IPS-18a (cell line): ENCODE results near the gene NUP210.

Source experiments
- H3K27ac ChIP-seq: one replicate; pipeline ENCODE4 v1.5.1; 2013; ENCODE audit warnings: low read length
- H3K27me3 ChIP-seq: one replicate; pipeline ENCODE4 v1.6.1; 2013; ENCODE audit warnings: mild to moderate bottlenecking, low read length; ENCODE audit not compliant: control insufficient read depth, insufficient read depth
- H3K36me3 ChIP-seq: one replicate; pipeline ENCODE4 v1.6.1; 2013; ENCODE audit warnings: low read depth, low read length; ENCODE audit not compliant: control insufficient read depth
- H3K4me1 ChIP-seq: one replicate; pipeline ENCODE4 v1.6.1; 2013; ENCODE audit warnings: low read depth, low read length; ENCODE audit not compliant: control insufficient read depth
- H3K4me3 ChIP-seq: one replicate; pipeline ENCODE4 v1.5.1; 2013; ENCODE audit warnings: low read length
- H3K9ac ChIP-seq: one replicate; pipeline ENCODE4 v1.6.1; 2013; ENCODE audit warnings: mild to moderate bottlenecking, low read length, moderate library complexity
- H3K9me3 ChIP-seq: one replicate; pipeline ENCODE4 v1.6.1; 2013; ENCODE audit warnings: low read depth, low read length; ENCODE audit not compliant: control insufficient read depth

The NUP210 gene

GRCh38 chr3:13427662-13428603, 7.8 kb upstream of the NUP210 start:
- Histone ChIP-seq H3K9ac (no peak overlapping the region), H3K9me3 (peaks cover 5% of the 10 kb centered on the region), H3K36me3 (no peaks in the 10 kb centered on the region), H3K4me1 (no peaks in the 10 kb centered on the region), H3K4me3 (no peak overlapping the region), H3K27me3 (no peaks in the 10 kb centered on the region), H3K27ac (no peak overlapping the region)

GRCh38 chr3:13426591-13426990, 6.5 kb upstream of the NUP210 start:
- Histone ChIP-seq H3K9ac (no peak overlapping the region), H3K27ac (no peak overlapping the region), H3K4me1 (peaks cover 1% of the 10 kb centered on the region), H3K36me3 (no peaks in the 10 kb centered on the region), H3K9me3 (no peaks in the 10 kb centered on the region), H3K27me3 (peaks cover 5% of the 10 kb centered on the region), H3K4me3 (no peak overlapping the region)

GRCh38 chr3:13425689-13426088, 5.6 kb upstream of the NUP210 start:
- peaks cover 10% of the 10 kb centered on the region for H3K4me1 ChIP-seq
- H3K27ac ChIP-seq = no peak overlapping the region
- no peak overlapping the region for H3K4me3 ChIP-seq
- H3K9ac ChIP-seq = no peak overlapping the region
- H3K36me3 ChIP-seq = no peaks in the 10 kb centered on the region
- H3K9me3 ChIP-seq = no peaks in the 10 kb centered on the region
- H3K27me3 ChIP-seq = peaks cover 14% of the 10 kb centered on the region

- Histone ChIP-seq H3K27ac (no peak overlapping the region), H3K9me3 (no peaks in the 10 kb centered on the region), H3K4me3 (no peak overlapping the region), H3K9ac (no peak overlapping the region), H3K36me3 (no peaks in the 10 kb centered on the region), H3K4me1 (peaks cover 11% of the 10 kb centered on the region), H3K27me3 (peaks cover 15% of the 10 kb centered on the region)
Observed at GRCh38 chr3:13424865-13425617, 4.9 kb upstream of the NUP210 start.

- no peak overlapping the region for H3K4me3 ChIP-seq
- H3K9me3 ChIP-seq = no peaks in the 10 kb centered on the region
- no peak overlapping the region for H3K9ac ChIP-seq
- H3K27ac ChIP-seq = no peak overlapping the region
- peaks cover 11% of the 10 kb centered on the region for H3K4me1 ChIP-seq
- no peaks in the 10 kb centered on the region for H3K36me3 ChIP-seq
- peaks cover 16% of the 10 kb centered on the region for H3K27me3 ChIP-seq
Observed at GRCh38 chr3:13424141-13424844, 4.2 kb upstream of the NUP210 start.

GRCh38 chr3:13420831-13421765, 976 bp upstream of the NUP210 start:
- no peak overlapping the region for H3K27ac ChIP-seq
- peak overlapping the region; percentile 55 for H3K9ac ChIP-seq
- H3K9me3 ChIP-seq = no peaks in the 10 kb centered on the region
- H3K27me3 ChIP-seq = peaks cover 23% of the 10 kb centered on the region
- H3K36me3 ChIP-seq = no peaks in the 10 kb centered on the region
- H3K4me3 ChIP-seq = peak overlapping the region; percentile 55
- H3K4me1 ChIP-seq = peaks cover 11% of the 10 kb centered on the region

- Histone ChIP-seq H3K4me1 (peaks cover 11% of the 10 kb centered on the region), H3K36me3 (no peaks in the 10 kb centered on the region)
Observed at GRCh38 chr3:13419505-13420044, 547 bp downstream of the NUP210 start.

GRCh38 chr3:13417166-13417947, 2.8 kb downstream of the NUP210 start:
- peaks cover 23% of the 10 kb centered on the region for H3K27me3 ChIP-seq
- no peak overlapping the region for H3K27ac ChIP-seq
- peaks cover 11% of the 10 kb centered on the region for H3K4me1 ChIP-seq
- no peak overlapping the region for H3K4me3 ChIP-seq
- H3K9me3 ChIP-seq = no peaks in the 10 kb centered on the region
- H3K36me3 ChIP-seq = no peaks in the 10 kb centered on the region
- H3K9ac ChIP-seq = no peak overlapping the region

More at GRCh38 chr3:13419505-13420044, 547 bp downstream of the NUP210 start:
- H3K4me3 ChIP-seq = peak overlapping the region; percentile 52
- H3K27me3 ChIP-seq = peaks cover 23% of the 10 kb centered on the region
- no peaks in the 10 kb centered on the region for H3K9me3 ChIP-seq
- H3K27ac ChIP-seq = no peak overlapping the region
- H3K9ac ChIP-seq = peak overlapping the region; percentile 42

- Histone ChIP-seq H3K36me3 (no peaks in the 10 kb centered on the region), H3K9ac (no peak overlapping the region), H3K4me1 (peaks cover 7% of the 10 kb centered on the region), H3K27ac (no peak overlapping the region), H3K9me3 (no peaks in the 10 kb centered on the region), H3K27me3 (peaks cover 14% of the 10 kb centered on the region), H3K4me3 (no peak overlapping the region)
Observed at GRCh38 chr3:13415997-13416793, 3.9 kb downstream of the NUP210 start.
